Bone marrow (tissue), 2 donors: ENCODE data around the gene PTCRA.
A peak's percentile ranks its signal among the peaks of the same experiment; 100 is the strongest.
"Not testable (repeated sequence)": the region's sequence is repeated elsewhere in the genome, so short reads cannot be mapped to it uniquely, and the experiment has no call there.

ENCODE experiments used
- DNase-seq, 2 donors: peaks; one replicate each; lab custom pipeline; 2025; lab: John Stamatoyannopoulos, UW

The PTCRA gene

DNA sequence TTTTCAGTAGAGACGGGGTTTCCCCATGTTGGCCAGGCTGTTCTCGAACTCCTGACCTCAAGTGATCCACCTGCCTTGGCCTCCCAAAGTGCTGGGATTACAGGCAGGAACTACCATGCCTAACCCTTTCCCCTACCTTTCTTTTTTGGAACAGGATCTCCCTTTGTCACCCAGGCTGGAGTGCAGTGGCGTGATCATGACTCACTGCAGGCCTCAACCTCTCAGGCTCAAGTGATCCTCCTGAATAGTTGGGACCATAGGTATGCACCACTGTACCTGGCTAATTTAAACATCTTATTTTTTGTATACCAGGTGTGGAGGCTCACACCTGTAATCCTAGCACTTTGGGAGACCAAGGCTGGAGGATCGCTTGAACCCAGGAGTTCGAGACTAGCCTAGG lies 25.5 kb downstream of the PTCRA start:
- DNase-seq, result not testable (repeated sequence)

DNA sequence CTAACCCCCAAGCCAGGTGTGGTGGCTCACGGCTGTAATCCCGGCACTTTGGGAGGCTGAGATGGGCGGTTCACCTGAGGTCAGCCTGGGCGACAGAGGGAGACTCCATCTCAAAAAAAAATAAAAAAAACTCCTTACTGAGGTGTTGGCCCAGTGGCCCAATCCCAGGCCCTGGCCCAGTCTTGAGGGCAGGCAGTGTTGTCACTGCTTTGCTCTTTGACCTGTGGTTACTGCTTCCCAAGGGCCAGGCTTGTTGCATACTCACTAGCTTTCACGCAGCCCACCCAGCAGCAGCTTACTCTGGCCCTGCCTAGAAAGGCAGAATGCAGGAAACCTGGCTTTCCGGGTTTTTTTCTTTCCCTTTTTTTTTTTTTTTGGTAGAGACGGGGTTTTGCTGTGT lies 26.6 kb downstream of the PTCRA start:
- no peak for DNase-seq

DNA sequence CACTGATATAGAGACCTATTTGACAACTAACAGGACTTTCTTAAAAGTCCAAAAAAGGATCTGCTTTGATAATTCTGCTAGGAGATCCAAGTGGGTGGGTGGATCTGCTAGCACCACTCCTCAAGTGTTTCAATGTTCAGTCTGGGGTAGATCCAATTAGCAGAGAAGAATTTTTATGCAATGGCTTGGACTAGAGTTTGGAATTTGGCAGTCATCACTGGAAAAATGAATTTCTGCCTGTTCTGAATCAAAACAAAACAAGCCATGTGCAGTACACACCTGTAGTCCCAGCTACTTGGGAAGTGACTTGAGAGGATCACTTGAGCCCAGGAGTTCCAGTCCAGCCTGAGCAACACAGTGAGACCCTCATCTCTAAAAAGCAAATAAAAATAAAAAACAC lies 32.1 kb downstream of the PTCRA start:
- DNase-seq, result no peak

- no peak for DNase-seq
Measured at GRCh38 chr6:42952389-42952788, 36.5 kb downstream of the PTCRA start.

DNA sequence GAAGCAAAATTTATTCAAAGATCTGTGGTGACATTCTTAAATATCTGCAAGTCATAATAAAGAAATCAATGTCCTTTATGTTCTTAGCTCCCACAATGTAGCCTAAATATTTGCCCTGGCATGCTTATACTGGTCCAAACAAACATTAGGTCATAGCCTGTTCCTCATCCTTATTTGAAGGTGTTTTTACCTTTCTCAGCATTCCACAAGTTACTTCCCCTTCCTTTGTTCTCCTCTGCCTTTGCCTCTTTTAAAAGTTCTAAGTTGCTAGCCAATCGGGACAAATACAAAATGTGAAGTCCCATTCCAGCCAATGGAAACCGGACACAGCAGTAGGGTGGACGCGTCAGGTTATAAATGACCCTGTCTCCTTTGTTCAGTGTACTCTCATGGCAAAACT lies 38.6 kb downstream of the PTCRA start:
- DNase-seq, result not testable (repeated sequence)

- no peak for DNase-seq
Measured at GRCh38 chr6:42958125-42958524, 42.3 kb downstream of the PTCRA start.

- no peak for DNase-seq
Measured at GRCh38 chr6:42959917-42960242, 44.0 kb downstream of the PTCRA start.

DNA sequence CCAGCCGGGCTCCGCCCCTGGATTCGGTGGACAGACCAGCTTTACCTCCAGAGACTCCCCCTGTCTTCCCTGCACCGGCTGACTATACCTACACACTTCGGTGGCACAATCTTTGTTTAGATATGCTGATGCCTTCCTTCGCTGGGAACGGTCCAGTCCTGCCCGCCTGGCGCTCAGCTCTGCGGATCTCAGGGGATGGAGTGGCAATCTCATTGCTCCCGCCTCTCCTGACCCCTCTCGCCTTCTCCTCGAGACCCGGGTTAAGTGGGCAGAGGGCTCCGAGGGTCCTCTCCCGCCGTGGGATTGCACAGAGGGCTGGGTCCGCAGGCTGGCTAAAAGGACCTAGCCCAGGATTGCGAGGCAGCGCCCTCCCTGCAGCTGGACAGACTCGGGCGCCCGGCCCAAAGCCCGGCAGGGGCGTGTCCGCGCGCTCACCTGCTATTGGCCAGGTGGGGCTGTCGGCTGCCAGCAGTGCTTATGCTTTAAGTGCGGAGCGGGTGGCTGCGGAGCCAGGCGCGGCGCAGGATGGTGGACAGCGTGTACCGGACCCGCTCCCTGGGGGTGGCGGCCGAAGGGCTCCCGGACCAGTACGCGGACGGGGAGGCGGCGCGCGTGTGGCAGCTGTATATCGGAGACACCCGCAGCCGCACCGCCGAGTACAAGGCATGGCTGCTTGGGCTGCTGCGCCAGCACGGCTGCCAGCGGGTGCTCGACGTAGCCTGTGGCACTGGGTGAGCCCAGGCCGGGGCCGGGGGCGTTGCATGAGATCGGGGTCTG lies 44.6 kb downstream of the PTCRA start, which contains the start of gene GNMT:
Gene GNMT (plus strand): TSS at position 512 of the 777 bp plus-strand sequence. CDS start 14 bp downstream, at position 526.
- no peak for DNase-seq

GRCh38 chr6:42961020-42961470 lies 45.2 kb downstream of the PTCRA start:
- no peak for DNase-seq

GRCh38 chr6:42962096-42962495 lies 46.2 kb downstream of the PTCRA start:
- DNase-seq, result no peak

GRCh38 chr6:42962502-42963178 lies 46.8 kb downstream of the PTCRA start:
- no peak for DNase-seq

DNA sequence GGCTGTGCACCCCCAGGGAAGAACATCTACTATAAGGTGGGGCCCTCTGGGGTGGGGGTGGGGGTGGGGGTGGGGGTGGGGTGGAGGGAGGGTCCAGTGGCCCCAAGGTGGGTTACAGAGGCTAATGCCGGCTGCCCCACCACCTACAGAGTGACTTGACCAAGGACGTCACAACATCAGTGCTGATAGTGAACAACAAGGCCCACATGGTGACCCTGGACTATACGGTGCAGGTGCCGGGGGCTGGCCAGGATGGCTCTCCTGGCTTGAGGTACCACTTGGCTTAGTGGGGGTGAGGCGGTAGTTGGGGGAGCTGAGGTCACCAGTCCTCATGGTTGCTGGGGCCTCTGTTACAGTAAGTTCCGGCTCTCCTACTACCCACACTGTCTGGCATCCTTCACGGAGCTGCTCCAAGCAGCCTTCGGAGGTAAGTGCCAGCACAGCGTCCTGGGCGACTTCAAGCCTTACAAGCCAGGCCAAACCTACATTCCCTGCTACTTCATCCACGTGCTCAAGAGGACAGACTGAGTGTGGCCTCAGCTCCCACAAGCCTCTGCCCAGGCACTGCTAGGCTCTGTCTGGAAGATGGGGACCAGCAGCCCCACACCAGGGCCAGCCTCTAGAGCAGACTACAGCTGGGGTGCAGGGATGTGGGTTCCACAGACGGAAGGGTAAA lies 47.5 kb downstream of the PTCRA start:
- DNase-seq, result no peak

GRCh38 chr6:42963855-42964605 lies 48.2 kb downstream of the PTCRA start:
- peak in 1 of 2 donors; percentile 28 for DNase-seq

- DNase-seq, result no peak
Measured at GRCh38 chr6:42966571-42966970, 50.7 kb downstream of the PTCRA start.

- no peak for DNase-seq
Measured at GRCh38 chr6:42967228-42967627, 51.4 kb downstream of the PTCRA start.

GRCh38 chr6:42968126-42968701 lies 52.4 kb downstream of the PTCRA start:
- no peak for DNase-seq

DNA sequence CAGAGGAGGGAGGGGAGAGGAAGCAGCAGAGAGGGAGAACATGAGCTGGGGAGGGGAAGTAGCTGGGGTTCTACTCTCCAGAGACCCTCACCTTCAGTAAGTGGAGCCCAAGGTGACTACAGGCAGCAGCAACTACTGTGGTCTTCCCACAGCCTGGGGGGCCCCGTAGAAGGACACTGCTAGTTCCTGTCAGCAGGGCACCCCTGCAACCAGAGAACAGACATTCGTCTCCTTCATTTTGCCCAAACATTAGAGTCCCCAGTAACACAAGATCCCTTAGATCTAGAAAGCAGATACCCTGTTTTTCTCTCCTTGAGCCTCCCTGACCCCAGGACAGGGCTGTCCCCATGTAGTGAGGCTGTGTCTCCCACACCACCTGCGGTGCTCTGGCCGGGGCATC lies 52.9 kb downstream of the PTCRA start:
- DNase-seq, result no peak

DNA sequence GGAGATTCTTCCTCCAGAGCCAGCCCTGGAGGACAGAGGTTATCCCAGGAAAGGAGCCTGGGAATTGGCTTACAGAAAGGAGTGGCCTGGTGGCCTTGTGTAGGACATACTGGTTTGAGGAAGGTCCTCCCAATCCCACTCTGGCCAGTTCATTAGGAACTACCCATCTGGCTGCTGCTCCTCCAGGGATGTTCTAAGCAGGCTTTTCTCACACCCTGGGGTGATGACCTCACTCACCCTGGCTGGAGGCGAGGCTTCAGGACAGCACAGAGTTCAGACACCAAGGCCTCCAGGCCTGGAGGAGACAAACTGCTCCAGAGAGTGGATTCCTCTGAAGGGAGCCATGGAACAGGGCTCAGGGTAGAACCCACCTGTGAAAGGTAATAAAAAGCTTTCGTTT lies 53.6 kb downstream of the PTCRA start:
- no peak for DNase-seq

DNA sequence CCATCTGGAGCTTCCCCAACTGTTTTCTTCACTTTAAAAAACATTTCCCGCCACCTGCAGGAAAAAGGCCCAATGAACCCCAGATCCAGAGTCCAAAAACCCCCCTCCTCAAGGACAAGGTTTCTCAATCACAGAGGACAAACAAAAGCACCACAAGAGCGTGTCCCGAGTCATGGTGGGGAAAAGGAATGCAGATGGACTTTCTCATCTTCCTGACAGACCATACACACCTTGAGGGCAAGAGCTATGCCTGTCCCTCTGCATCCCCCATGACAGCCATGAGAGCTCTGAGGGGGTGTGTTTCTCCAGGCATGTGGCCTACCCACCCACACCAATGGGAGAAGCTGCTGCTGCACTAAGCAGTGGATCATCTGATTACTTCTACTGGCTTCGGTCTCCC lies 54.1 kb downstream of the PTCRA start:
- no peak for DNase-seq

- DNase-seq, result peak in 1 of 2 donors; percentile 48
Measured at GRCh38 chr6:42970871-42971612, 55.2 kb downstream of the PTCRA start.

GRCh38 chr6:42971746-42972327 lies 56.0 kb downstream of the PTCRA start:
- no peak for DNase-seq
